Erythroblast (primary cell): Measurements from ENCODE around the gene XAGE1A.
"Not testable (repeated sequence)": the region's sequence is repeated elsewhere in the genome, so short reads cannot be mapped to it uniquely, and the experiment has no call there.

Experiments used
- GATA1 ChIP-seq: IDR thresholded peaks from 2 replicates; pipeline ENCODE4 v1.6.1; 2011; ENCODE audit warnings: low read depth, mild to moderate bottlenecking, control low read depth, low read length, moderate library complexity
- POLR2A ChIP-seq: IDR thresholded peaks from 2 replicates; pipeline ENCODE4 v1.6.1; 2011; ENCODE audit warnings: mild to moderate bottlenecking, low read length

- not testable (repeated sequence) for TF ChIP-seq POLR2A, GATA1
These were observed at the start of gene XAGE1A for GRCh38 chrX:52495545-52496418.
